Myometrial cell (primary cell): ENCODE data around the gene STUB1. TPM values are rescaled to one million over a fixed set of nuclear protein-coding genes. Genes with fewer than 3 reads are reported as not detected.

ENCODE experiments used
- total RNA-seq: library from RNA; depleted of rRNA; stranded (reverse); fragments of >200 nt; gene quantifications from 2 replicates; pipeline ENCODE4 v1.2.3, GENCODE V29; 2015

STUB1 gene
- 263 and 336 TPM in 2 replicates for total RNA-seq

GRCh38 chr16:679814-680624 lies at the start of gene STUB1:
TSS of gene STUB1 (plus strand) at chr16:680410. CDS start at chr16:680526, 116 bp downstream.

GRCh38 chr16:630815-631405 lies 49.3 kb upstream of the STUB1 start, which contains the start of gene WFIKKN1:
TSS of gene WFIKKN1 (plus strand) at chr16:630985. CDS start at chr16:631254, 269 bp downstream.

GRCh38 chr16:636206-637080 lies 43.8 kb upstream of the STUB1 start, which contains the start of gene METTL26:
TSS of gene METTL26 (minus strand) at chr16:636305. CDS start at chr16:636290, 15 bp downstream.

GRCh38 chr16:641326-642188 lies 38.7 kb upstream of the STUB1 start, which contains the start of gene MCRIP2:
TSS of gene MCRIP2 (plus strand) at chr16:641828. CDS start at chr16:641992, 164 bp downstream.

GRCh38 chr16:648781-649589 lies 31.2 kb upstream of the STUB1 start, which contains the start of gene WDR90:
TSS of gene WDR90 (plus strand) at chr16:649365. CDS start at chr16:649417, 52 bp downstream.

GRCh38 chr16:667780-668518 lies 12.3 kb upstream of the STUB1 start, which contains the start of gene RHOT2:
TSS of gene RHOT2 (plus strand) at chr16:668132. CDS start at chr16:668200, 68 bp downstream.

GRCh38 chr16:674968-675883 lies 5.0 kb upstream of the STUB1 start, which contains the start of gene RHBDL1:
TSS of gene RHBDL1 (plus strand) at chr16:675671. CDS start at chr16:675791, 120 bp downstream.

GRCh38 chr16:684071-684794 lies 4.0 kb downstream of the STUB1 start, which contains the start of gene JMJD8:
TSS of gene JMJD8 (minus strand) at chr16:684334. CDS start at chr16:684319, 15 bp downstream.

GRCh38 chr16:705431-706188 lies 25.4 kb downstream of the STUB1 start, which contains the start of gene FBXL16:
TSS of gene FBXL16 (minus strand) at chr16:705801. CDS start at chr16:697405, 8,396 bp downstream.

GRCh38 chr16:714558-715476 lies 34.6 kb downstream of the STUB1 start, which contains the start of gene METRN:
TSS of gene METRN (plus strand) at chr16:715118. CDS start at chr16:715290, 172 bp downstream.

GRCh38 chr16:720990-721764 lies 41.0 kb downstream of the STUB1 start, which contains the start of gene ANTKMT:
TSS of gene ANTKMT (plus strand) at chr16:721146. CDS start at chr16:721275, 129 bp downstream.

GRCh38 chr16:726438-727290 lies 46.5 kb downstream of the STUB1 start, which contains the start of the genes CCDC78 and HAGHL:
TSS of gene CCDC78 (minus strand) at chr16:726443. CDS start at chr16:726367, 76 bp downstream.
TSS of gene HAGHL (plus strand) at chr16:727106. CDS start at chr16:727510, 404 bp downstream.

